GM21737 (cell line): Measurements from ENCODE around the gene THOP1.
"Not testable (repeated sequence)": the region's sequence is repeated elsewhere in the genome, so short reads cannot be mapped to it uniquely, and the experiment has no call there.

Source experiments
- ATAC-seq: cut with Tn5 transposase; IDR thresholded peaks from one replicate; pipeline ENCODE4 v1.9.1; 2021; ENCODE audit warnings: mild to moderate bottlenecking, moderate library complexity; ENCODE audit not compliant: unreplicated experiment

THOP1 gene

DNA sequence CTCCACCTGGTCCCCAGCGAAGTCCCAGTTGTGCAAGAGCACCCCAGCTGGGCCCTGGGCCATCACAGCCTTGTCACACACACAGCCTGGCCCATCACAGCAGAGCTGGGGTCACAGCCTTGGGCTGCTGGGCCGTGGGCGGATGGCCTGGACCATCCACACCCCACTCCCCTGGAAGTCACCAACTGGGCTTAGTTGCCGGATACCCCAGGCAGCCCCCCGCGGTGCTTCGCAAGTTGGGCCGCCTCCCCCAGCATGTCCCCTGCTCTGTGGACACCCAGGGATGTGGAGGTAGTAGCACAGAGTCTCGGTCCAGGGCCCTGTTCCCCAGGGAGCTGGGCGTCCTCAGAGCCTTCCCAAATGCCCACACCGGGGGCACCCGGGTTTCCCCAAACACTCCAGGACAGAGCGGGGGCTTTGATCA, 29.9 kb downstream of the THOP1 start:
- no peak for ATAC-seq

DNA sequence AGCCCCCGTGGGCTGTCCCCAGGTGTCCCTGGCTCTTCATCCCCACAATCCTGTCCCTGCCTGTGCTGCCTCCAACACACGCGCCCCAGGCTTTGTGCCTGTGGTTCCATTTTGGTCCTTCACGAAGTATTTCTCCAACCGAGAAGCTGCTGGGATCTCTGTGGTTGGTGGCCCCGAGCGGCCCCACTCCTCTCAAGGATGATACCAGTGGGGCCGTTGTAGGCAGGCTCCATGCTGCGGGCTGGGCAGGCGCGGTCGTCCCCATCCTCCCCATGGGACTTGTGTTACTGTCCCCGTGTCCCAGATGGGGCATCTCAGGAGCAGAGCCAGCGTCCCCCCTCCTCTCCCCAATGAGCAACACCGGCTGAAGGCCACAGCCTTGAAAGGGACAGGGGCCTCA, 30.6 kb downstream of the THOP1 start:
- no peak for ATAC-seq

DNA sequence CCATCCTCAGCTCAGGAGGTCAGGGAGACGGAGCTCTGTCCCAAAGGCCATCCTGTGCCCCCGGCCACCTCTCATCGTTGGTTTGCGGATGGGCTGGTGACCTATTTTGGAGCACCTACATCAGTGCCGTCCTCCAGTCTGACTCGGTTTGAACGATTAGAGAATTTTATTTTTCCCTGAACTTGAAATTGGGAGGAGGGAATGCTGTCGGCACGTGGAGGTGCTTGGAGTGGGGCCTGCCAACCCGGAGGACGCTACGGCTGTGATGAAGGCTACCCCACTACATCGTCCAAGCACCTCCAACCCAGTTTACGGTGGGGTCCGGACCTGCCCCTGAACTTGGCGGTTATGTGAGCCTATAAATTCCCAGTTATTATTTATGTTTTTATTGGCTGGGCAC, 31.3 kb downstream of the THOP1 start:
- ATAC-seq, result no peak

DNA sequence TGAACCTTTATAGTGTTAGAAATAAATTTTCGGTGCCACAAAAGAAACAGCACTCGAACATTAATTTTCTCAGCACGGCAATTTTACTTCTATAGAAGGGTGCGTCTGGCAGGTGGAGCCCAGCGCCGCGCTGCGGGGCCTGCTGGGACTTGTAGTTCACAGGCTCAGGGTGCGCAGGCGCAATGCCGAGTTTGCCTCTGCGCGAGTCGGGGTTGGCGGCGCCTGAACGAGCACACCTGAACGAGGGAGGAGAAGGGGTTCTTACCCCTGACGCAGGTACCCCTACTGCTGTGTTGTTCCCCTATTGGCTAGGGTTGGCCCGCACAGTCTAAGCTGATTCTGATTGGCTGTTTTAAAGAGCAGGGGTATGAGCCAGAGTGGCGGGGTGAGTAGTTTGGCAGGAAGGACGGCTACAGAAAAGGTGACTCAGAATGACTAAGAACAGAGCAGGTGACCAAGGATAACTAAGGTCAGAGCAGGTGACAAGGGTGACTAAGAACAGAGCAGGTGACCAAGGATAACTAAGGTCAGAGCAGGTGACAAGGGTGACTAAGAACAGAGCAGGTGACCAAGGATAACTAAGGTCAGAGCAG, 32.0 kb downstream of the THOP1 start:
- ATAC-seq, result not testable (repeated sequence)

DNA sequence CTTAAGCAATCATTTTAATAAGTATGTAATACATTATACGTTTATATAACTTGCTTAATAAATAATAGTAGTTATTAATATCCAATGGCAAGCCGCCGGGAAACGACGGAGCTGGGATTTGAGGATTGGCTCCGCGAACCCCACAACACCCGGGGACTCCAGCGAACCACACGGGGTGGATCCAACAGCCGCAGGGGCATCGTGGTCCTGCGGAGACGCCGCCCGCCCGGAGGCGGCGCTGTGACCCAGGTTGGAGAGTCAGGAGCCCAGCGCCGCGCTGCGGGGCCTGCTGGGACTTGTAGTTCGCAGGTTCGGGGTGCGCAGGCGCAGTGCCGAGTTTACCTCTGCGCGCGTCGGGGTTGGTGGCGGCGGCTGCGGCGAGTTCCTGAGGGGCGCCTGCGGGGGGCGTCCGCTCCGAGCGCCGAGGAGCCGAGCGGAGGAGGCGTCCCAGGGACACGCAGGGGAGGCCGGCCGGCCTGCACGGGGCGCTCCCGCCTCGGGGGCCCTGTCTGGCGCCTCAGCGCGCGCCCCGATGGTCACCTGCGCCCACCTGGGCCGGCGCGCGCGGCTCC, 34.3 kb downstream of the THOP1 start, which contains the start of gene ZNF554:
Gene ZNF554, plus strand, starts transcription at position 329 of the 572 bp plus-strand sequence. Its CDS starts 204 bp downstream, at position 533.
- peak; percentile 77 for ATAC-seq

DNA sequence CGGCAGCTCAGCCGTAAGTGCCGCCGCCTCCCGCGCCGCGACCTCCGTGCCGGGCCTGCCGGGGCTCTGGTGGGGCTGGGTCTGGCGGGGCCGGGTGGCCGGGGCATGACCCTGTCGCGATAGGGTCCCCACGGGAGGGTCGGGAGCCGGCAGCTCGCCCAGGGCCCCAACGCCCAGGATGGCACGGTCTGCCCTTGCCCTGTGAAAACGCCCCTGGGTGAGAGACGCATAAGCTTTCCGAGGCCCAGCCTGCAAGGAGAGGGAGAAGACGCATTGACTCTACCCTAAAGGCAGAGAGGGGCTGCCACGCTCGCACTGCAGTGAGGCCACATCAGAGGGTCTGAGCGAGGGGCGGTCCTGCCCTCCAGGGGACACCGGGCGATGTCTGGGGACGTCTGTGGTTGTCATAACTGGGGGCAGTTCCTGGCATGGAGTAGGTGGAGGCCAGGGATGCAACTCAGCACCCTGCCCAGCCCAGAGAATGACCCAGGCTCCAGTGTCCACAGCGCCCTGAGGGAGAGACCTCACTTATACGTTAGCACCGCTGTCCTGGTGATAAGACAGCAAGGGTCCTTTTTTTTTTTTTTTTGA, 34.9 kb downstream of the THOP1 start:
- ATAC-seq, result peak; percentile 28

DNA sequence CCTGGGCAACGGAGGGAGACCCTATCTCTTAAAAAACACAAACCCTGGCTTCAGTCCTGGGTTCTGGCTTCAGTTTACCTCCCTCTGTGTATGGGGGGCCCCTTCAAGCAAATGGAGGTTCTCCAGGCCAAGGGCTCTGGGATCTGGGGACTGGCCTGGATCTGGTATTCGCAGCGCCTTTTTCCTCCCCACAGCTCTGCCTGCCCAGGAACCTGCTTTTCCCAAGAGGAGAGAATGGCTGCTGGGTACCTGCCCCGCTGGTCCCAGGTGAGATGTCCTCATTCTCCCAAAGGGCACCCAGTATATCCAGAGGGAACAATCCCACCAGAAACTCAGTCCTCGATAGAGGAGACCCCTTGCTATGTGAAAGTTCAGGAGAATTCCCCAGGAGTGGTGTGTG, 37.5 kb downstream of the THOP1 start:
- no peak for ATAC-seq

DNA sequence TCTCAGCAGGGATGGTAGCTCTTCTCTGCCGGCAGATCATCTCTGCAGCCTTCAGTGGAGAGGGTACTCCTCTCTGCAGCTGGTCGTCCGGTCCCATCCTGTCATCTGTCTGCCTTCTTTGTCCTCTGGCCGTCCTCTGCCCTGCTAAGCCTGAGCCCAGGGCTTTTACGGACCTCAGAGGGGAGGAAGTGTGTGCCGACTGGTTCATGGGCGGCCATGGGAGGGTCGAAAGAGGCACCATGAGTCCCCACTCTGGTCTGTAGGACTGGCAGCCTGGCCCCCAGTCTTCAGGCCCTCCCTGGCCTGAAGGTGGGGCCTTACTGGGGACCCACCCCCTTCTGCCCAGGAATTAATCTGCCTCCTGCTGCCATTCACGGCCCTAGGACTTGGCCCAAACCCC, 38.3 kb downstream of the THOP1 start:
- ATAC-seq, result no peak

DNA sequence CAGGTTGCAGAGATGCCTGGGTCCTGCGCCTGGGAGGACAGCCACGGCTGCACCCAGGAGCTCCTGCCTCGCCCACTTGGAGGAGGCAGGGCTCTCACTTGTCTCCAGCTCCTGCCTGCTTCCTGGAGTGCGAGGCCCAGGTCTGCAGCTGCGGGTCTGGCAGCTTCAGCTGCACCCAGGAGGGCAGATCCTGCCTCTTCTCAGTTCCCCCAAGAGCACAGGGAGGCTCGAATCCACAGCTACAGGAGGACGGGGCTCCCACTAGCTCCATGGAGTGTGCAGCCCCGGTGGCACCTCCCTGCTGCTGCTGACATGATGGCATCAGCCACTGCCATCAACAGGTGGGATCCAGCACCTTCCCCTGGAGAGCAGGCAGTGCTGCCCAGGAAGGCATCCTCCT, 38.8 kb downstream of the THOP1 start:
- ATAC-seq, result no peak

DNA sequence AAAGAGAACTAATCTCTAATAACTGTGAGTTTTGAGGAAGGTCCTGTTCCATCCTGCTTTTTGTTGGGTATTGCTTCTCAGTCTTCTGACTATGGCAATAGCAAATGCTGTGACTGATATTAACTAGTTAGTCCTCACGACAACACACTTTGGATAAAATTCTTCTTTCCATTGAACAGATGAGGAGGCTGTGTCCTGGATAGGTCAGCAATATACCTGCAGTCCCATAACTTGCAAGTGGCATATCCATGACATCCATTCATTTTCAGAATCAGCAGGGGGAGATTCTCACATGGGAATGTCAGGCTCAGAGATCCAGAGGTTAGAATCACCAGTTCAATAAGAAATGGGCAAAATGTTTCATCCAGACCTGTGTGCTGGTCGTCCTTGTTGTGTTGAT, 41.7 kb downstream of the THOP1 start:
- ATAC-seq, result no peak

DNA sequence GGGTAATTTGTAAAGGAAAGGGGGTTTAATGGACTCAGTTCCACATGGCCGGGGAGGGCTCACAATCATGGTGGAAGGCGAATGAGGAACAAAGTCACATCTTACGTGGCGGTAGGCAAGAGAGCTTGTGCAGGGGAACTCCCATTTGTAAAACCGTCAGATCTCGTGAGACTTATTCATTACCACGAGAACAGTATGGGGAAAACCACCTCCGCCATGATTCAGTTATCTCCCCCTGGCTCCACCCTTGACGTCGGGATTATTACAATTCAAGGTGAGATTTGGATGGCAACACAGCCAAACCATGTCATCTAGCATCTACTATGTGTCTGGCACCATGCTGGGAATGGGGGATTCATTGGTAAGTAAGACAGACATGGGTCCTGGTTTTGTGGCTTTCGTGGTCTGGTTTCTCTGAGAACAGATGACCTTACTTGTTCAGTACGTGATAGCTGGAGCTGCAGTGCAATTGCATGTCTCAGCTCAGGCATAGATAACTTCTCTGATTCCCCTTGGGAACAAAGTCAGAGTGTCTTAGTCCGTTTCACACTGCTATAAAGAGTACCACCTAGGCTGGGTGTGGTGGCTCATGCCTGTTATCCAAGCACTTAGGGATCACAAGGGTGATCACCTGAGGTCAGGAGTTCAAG, 42.7 kb downstream of the THOP1 start:
- ATAC-seq, result no peak

DNA sequence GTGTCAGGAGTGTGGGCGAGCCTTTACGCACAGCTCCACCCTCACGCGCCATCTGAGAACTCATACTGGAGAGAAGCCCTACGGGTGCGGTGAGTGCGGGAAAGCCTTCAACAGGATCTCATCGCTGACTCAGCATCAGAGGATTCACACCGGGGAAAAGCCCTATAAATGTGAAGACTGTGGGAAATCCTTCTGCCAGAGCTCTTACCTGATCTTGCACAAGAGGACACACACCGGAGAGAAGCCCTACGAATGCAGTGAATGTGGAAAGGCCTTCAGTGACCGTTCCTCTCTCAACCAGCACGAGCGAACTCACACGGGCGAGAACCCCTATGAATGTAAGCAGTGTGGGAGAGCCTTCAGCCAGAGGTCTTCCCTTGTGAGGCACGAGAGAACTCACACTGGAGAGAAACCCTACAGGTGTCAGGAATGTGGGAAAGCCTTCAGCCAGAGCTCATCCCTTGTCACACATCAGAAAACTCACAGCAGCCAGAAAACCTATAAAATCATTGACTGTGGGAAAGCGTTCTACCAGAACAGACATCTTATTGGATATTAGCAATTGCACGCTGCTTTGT, 49.1 kb downstream of the THOP1 start:
- no peak for ATAC-seq

DNA sequence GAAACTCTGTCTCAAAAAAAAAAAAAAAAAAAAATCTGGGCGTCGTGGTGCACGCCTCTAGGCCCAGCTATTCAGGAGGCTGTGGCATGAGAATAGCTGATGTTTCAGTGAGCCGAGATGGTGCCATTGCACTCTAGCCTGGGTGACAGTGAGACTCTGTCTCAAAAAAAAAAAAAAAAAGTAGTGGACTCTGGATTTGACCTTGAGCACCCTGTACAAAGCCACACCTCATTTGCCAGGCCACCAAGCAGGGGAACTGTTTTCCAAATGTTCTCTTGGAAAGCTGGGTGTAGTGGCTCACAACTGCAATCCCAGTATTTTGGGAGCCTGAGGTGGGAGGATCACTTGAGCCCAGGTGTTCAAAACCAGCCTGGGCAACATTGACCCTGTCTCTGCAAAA, 52.1 kb downstream of the THOP1 start:
- no peak for ATAC-seq

DNA sequence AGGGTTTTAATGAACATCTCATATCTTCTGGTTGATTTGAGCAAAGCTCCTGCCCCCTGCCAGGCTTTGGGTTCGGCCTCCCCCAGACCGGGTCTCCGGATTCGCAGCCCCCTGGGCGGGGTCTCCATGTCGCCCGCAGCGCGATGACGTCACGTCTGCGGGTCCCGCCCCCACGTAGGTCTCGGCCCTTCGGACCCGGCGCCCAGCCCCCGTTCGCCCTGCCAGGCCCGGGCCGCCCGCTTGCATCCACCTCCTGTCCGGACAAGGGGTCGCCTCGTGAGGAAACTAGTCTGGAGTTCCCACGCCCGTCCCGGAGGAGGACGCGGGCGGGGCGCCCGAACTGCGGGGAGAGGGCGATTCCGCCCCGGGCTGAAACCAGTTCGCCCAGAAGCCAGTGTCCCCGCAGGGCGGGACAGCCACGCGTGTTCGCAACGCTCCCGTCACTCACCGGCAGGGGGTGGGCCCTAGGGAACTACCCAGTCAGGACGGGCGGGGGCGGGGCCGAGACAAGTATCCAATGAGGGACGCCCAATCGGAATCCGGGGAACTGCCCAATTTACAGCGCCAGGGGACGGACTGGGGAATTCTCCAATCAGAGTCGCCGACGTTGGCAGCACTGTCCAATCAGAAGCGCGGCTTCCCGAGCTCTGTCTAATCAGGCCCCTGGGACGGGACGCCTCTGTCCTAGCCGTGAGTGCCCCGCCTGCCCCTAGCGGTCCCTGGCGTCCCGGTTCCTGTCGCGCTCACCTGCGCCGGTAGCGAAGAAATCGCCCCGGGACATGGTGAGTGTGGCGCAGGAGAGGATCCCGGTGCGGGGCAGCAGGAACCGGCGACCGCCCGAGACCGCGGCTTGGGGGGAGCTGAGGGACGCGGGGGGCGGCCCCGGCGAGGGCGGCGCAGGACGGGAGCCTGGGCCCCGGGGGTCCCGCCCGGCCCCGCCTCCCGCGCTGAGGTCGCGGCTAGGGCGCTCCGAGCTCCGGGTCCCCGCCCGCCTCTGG, 55.8 kb downstream of the THOP1 start, which contains the start of gene ZNF555:
Gene ZNF555, plus strand, starts transcription at position 682 of the 998 bp plus-strand sequence. Its CDS starts 98 bp downstream, at position 780.
- ATAC-seq, result peak; percentile 90

DNA sequence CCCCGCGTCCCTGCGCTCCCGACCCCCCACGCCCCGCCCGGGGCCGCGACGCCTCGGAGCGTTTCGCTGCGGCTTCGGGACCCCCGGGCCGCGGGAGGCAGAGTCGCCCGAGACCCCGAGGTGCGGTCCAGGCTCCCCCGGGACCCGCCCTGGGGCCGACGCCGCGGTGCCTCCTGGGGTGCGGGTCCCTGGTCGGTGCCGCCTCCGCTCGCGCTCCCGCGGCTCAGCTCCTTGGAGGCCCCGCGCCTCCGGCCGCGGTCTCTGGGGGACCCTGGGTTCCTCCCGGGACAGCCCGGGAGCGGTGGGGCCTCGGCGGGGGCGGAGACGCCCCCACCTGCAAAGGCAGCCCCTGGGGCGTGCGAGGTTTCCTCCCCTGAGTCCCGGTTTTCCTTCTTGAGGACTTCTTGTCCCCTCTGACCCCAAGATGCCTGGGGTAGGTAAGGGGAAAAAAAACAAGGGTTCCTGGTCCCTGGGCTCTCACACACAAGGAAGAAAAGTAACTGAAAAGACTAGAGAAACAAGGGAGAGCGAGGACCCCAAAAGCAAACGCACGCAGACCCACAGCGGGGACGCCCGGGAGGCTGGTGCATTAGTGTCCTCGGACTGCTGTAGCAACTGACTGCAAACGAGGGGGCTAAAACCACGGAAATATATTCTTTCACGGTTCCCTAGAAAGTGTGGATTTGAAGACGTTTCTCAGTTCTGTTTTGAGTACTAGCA, 56.7 kb downstream of the THOP1 start:
- peak; percentile 8 for ATAC-seq

DNA sequence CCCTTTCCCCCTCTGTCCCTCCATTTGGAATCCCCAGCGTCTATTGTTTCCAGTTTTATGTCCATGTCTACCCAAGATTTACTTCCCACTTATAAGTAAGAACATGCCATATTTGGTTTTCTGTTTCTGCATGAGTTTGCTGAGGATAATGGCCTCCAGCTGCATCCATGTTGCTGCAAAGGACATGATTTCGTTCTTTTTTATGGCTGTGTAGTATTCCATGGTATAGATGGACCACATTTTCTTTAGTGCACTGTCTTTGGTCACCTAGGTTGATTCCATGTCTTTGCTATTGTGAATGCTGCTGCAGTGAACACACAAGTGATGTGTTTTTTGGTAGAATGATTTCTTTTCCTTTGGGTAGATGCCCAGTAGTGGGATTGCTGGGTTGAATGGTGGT, 59.8 kb downstream of the THOP1 start:
- no peak for ATAC-seq

DNA sequence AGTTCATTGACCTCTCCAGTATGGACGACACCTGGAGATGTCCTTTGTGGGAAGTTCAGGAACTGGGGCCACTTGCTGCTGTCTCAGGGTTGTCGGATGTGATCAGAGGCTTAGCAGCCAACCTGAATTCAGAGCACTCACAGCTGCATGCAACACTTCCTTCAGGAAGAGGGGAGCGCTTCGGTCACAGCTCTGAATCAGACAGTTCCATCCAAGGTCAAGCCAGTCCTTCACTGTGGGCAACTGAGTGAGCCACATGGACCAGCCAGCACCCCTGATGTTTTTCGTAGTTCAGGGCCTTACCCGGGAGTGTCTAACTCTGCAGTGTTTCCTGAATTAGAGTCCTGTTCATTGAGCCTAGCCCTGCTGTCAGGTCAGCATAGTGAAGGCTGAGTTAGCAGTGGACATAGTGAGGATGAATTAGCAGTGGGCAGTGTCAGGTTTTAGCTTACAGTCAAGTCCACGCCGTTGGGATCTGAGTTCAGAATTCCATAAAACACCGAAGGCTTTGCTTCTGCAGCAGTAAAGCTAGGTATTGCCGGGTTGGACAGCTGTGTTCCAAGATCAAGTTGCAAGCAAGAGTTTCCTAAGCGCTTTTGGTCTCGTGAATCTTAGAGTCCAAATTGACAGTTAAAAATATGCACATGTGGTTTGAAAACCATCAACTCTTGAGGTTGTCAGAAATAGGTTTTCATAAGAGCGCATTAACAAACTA, 61.0 kb downstream of the THOP1 start:
- no peak for ATAC-seq

DNA sequence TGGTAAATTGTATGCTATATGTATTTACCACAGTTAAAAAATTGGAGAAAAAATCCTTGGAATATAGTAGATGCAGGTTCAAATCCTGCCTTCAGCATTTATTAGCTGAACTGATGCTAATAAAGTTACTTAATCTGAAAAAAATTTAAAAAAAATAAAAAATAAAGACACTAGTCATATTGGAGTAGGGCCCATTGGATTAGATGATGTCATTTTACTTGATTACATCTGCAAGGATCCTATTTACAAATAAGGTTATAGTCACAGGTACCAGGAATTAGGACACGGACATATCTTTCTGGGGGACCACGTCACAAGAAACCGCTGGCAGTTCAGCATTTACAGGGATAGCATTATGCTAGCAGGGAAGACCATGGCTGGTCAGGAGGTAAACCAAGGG, 62.2 kb downstream of the THOP1 start:
- ATAC-seq, result no peak

DNA sequence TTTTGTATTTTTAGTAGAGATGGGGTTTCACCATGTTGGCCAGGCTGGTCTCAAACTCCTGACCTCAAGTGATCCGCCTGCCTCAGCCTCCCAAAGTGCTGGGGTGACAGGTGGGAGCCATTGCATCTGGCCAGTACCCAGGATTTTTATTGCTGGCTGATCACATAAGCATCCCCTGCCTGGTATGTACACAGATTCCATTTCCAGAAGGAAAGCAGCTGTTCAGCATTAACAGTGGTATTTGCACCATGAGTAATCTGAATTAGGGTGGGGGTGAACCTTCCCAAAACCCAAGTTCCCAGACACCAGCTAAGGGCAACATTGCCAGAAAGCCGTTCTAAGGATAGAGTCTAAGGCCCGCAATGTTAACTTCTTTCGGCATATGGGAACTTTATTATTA, 63.3 kb downstream of the THOP1 start:
- ATAC-seq, result no peak
